22Rv1 (cell line): ENCODE measurements around the gene IQSEC1.

Experiments
- ZFX ChIP-seq: fragments of 450-650 bp; IDR thresholded peaks from 2 replicates; pipeline ENCODE4 v1.6.1; 2017; ENCODE audit warnings: antibody characterized with exemption, borderline replicate concordance
- TF ChIP-seq, protein P1 (sequence below): fragments of 450-650 bp; IDR thresholded peaks from 2 replicates; pipeline ENCODE4 v1.5.1; 2017; ENCODE audit warnings: mild to moderate bottlenecking

DNA sequence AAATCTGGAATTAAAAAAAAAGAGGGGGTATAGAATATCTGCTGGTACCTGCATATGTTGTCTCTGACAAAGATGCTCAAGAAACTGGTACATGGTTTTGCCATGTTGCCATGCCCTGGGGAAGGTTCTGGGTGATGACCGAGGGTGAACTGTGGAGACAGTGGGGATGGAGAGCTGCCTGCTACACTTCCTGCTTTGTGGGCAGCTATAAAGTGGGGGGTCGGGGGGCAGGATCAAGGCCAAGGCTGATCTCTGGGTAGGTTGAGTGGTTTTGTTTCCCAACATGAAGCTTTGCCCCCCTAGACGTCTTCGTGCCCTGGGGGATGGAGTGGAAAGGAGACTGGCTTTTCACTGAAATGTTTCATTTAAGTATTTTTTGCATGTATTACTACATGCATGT is 74.6 kb downstream of the IQSEC1 start:
- TF ChIP-seq, protein P1, sequence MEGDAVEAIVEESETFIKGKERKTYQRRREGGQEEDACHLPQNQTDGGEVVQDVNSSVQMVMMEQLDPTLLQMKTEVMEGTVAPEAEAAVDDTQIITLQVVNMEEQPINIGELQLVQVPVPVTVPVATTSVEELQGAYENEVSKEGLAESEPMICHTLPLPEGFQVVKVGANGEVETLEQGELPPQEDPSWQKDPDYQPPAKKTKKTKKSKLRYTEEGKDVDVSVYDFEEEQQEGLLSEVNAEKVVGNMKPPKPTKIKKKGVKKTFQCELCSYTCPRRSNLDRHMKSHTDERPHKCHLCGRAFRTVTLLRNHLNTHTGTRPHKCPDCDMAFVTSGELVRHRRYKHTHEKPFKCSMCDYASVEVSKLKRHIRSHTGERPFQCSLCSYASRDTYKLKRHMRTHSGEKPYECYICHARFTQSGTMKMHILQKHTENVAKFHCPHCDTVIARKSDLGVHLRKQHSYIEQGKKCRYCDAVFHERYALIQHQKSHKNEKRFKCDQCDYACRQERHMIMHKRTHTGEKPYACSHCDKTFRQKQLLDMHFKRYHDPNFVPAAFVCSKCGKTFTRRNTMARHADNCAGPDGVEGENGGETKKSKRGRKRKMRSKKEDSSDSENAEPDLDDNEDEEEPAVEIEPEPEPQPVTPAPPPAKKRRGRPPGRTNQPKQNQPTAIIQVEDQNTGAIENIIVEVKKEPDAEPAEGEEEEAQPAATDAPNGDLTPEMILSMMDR, result no peak
- no peak for TF ChIP-seq ZFX
